K562 (cell line): Measurements from ENCODE around the gene USP17L21. TPM values are rescaled to one million over a fixed set of nuclear protein-coding genes. Genes with fewer than 3 reads are reported as not detected.
"Not testable (repeated sequence)": the region's sequence is repeated elsewhere in the genome, so short reads cannot be mapped to it uniquely, and the experiment has no call there.

ENCODE experiments used
- ATAC-seq: fragments of 200-7000 bp; cut with Tn5 transposase; 3 replicates; pipeline ENCODE4 v1.9.1; 2020; ENCODE audit warnings: moderate library complexity
- BruUV-seq: library from RNA; stranded (reverse); fragments of 400-500 nt; replicated peaks from 2 replicates; lab custom pipeline; 2021; lab: Mats Ljungman, UMichigan
- CTCF ChIA-PET: fragments of 300-600 bp; formaldehyde crosslinking; extraction: SDS; loops from one replicate; lab custom pipeline; 2021; ENCODE audit warnings: low intra/inter-chr PET ratio; lab: Yijun Ruan, JAX
- POLR2A ChIA-PET: fragments of 300-600, 350-650 bp; sonication (Branson Sonifier 250); formaldehyde crosslinking; extraction: SDS; loops from one replicate; lab custom pipeline; 2021; ENCODE audit warnings: antibody characterized with exemption, inconsistent platforms; lab: Yijun Ruan, JAX
- DNase-seq, 4 experiments: peaks; one replicate each; pipeline versions ENCODE4 v3.0.0 to v3.0.0-alpha.2; 2011 to 2018; ENCODE audit warnings: low spot score in 3 of 4, mixed read lengths in 3 of 4; ENCODE audit errors: extremely low read depth in 1 of 4
- FAIRE-seq: peaks from 2 replicates; lab custom pipeline; 2011; peaks lifted over from hg19 to GRCh38; lab: Jason Lieb, UNC
- H2AFZ ChIP-seq: 2 replicates; pipeline ENCODE4 v1.6.0; 2011; ENCODE audit warnings: low read depth, low read length, control low read depth, inconsistent platforms
- H3K27ac ChIP-seq: fragments of 200-600 bp; 3 replicates; pipeline ENCODE4 v1.8.0; 2011; ENCODE audit warnings: low read depth, mild to moderate bottlenecking, control low read depth, inconsistent platforms, low read length, moderate library complexity, mixed read lengths; ENCODE audit errors: extremely low read depth
- H3K27me3 ChIP-seq, 2 experiments: fragments of 300-600 bp in 1 of 2; 2 replicates in 1 of 2; 3 replicates in 1 of 2; pipeline versions ENCODE4 v1.6.0 to v1.8.0; 2011; ENCODE audit warnings: inconsistent platforms in 2 of 2, low read length in 2 of 2, mild to moderate bottlenecking in 1 of 2, mixed read lengths in 1 of 2, moderate library complexity in 1 of 2; ENCODE audit not compliant: control insufficient read depth in 2 of 2, insufficient read depth in 2 of 2
- H3K36me3 ChIP-seq: fragments of 300-600 bp; 3 replicates; pipeline ENCODE4 v1.8.0; 2011; ENCODE audit warnings: mild to moderate bottlenecking, low read length, inconsistent platforms; ENCODE audit not compliant: control insufficient read depth, insufficient read depth
- H3K4me1 ChIP-seq, 2 experiments: fragments of 200-600 bp in 1 of 2; replicated peaks in 1 of 2; 2 replicates in 1 of 2; 3 replicates in 1 of 2; pipeline versions ENCODE4 v1.5.1 to v1.8.0; 2011; ENCODE audit warnings: inconsistent platforms in 2 of 2, low read length in 2 of 2, mild to moderate bottlenecking in 1 of 2, mixed read lengths in 1 of 2, moderate library complexity in 1 of 2; ENCODE audit not compliant: control insufficient read depth in 2 of 2, insufficient read depth in 2 of 2
- H3K4me2 ChIP-seq: 2 replicates; pipeline ENCODE4 v1.6.1; 2011; ENCODE audit warnings: low read length, control low read depth, inconsistent platforms, mixed read lengths; ENCODE audit not compliant: insufficient read depth
- H3K4me3 ChIP-seq: fragments of 200-600 bp; sonication (generic), shearing (Covaris generic); 2 replicates; pipeline ENCODE4 v1.5.1; 2016; ENCODE audit warnings: control low read depth, inconsistent platforms
- H3K79me2 ChIP-seq: fragments of 200-600 bp; 3 replicates; pipeline ENCODE4 v1.8.0; 2011; ENCODE audit warnings: low read length, inconsistent platforms; ENCODE audit not compliant: control insufficient read depth, insufficient read depth
- H3K9ac ChIP-seq, 2 experiments: 2 replicates each; pipeline versions ENCODE4 v1.6.0 to v1.6.1; 2011; ENCODE audit warnings: low read depth in 2 of 2, low read length in 2 of 2, control low read depth in 1 of 2, inconsistent platforms in 1 of 2, mild to moderate bottlenecking in 1 of 2, mixed read lengths in 1 of 2; ENCODE audit not compliant: insufficient read depth in 1 of 2
- H3K9me1 ChIP-seq: one replicate; pipeline ENCODE4 v1.6.0; 2011; ENCODE audit warnings: inconsistent platforms, mild to moderate bottlenecking, low read length, moderate library complexity; ENCODE audit not compliant: control insufficient read depth, insufficient read depth
- H3K9me3 ChIP-seq: replicated peaks from 2 replicates; pipeline ENCODE4 v1.5.1; 2011; ENCODE audit warnings: low read depth, low read length, inconsistent platforms; ENCODE audit not compliant: control insufficient read depth, insufficient read depth
- H4K20me1 ChIP-seq: replicated peaks from 2 replicates; pipeline ENCODE4 v1.6.1; 2011; ENCODE audit warnings: low read length, inconsistent platforms, mixed read lengths; ENCODE audit not compliant: control insufficient read depth, insufficient read depth
- WGBS: fragments of 100-300 bp; shearing (Covaris generic); methylation state at CpG from one replicate; pipeline ENCODE4 v1.1.6; 2016; ENCODE audit warnings: low coverage, mixed read lengths; ENCODE audit not compliant: insufficient coverage; ENCODE audit errors: missing lambda C conversion rate; 5-methylcytosine and 5-hydroxymethylcytosine counted together
- in situ Hi-C: fragments of 300-500 bp; cut with MboI; formaldehyde crosslinking; loops from 4 replicates; pipeline ENCODE4 v1.15.0; 2018; ENCODE audit warnings: inconsistent platforms, mixed read lengths
- intact Hi-C: fragments of 100-400 bp; cut with micrococcal nuclease; formaldehyde crosslinking; loops from 2 replicates; pipeline ENCODE4 v1.14.2; 2022
- polyA plus RNA-seq, 8 experiments: library from polyadenylated mRNA; depleted of rRNA in 4 of 8; stranded (reverse) in 5 of 8; unstranded in 3 of 8; fragments of >200 nt; fragmentation: Nextera tagmentation in 2 of 8; fragmentation: Illumina TruSeq in 1 of 8; extraction: Ambion mirVana in 2 of 8; extraction: Trizol in 1 of 8; gene quantifications; 2 replicates each; pipeline versions ENCODE4 v1.2.1 to v1.2.3, GENCODE V29; 2011 to 2014; ENCODE audit warnings: inconsistent platforms in 1 of 8, missing spikeins in 1 of 8
- total RNA-seq, 7 experiments: library from RNA; depleted of rRNA in 6 of 7; stranded (reverse); fragments of >200 nt in 6 of 7; fragmentation: Illumina TruSeq in 2 of 7; extraction: Trizol in 2 of 7; gene quantifications; 2 replicates each; pipeline versions ENCODE4 v1.2.1 to v1.2.3, GENCODE V29; 2011 to 2021; ENCODE audit warnings: low replicate concordance in 1 of 7

Gene USP17L21
- total and polyA plus RNA-seq, 9 of the 15 experiments (the other 6 are each of a cell fraction or from before 2014, with no cell fraction given), result not detected

DNA sequence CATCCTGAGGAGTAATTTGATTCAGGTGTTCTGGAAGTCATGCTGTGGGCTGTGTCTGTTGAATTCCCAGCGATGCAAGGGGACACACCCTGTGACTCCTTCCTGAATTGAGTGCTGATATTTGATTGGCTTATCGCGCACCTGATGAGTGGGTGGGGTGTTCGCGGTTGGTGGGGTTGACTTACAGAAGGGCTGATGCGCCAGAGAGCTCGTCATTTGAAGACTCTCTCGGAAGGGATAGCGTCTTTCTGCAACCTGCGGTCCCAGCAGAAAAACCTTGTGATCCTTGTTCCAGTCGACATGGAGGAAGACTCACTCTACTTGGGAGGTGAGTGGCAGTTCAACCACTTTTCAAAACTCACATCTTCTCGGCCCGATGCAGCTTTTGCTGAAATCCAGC lies 9.6 kb upstream of the USP17L21 start, which contains the start of gene USP17L19:
Gene USP17L19, plus strand, starts transcription at position 301 of the 400 bp plus-strand sequence. Its CDS starts 0 bp downstream, at position 301.
- in situ Hi-C loops, result loop anchor here (25.0 kb wide), 1 partner anchor 266 kb away; no protein-coding TSS in a partner anchor
- H3K36me3 ChIP-seq, H4K20me1 ChIP-seq, H3K4me2 ChIP-seq, FAIRE-seq, H2AFZ ChIP-seq, POLR2A ChIA-PET, H3K9me1 ChIP-seq, CTCF ChIA-PET, H3K4me1 ChIP-seq, H3K79me2 ChIP-seq, ATAC-seq, H3K9me3 ChIP-seq, BruUV-seq, H3K4me3 ChIP-seq, H3K9ac ChIP-seq, DNase-seq, intact Hi-C loops, H3K27me3 ChIP-seq, H3K27ac ChIP-seq: not testable (repeated sequence)
- no CpG with 5 or more reads among the region's 13 CpGs for WGBS

DNA sequence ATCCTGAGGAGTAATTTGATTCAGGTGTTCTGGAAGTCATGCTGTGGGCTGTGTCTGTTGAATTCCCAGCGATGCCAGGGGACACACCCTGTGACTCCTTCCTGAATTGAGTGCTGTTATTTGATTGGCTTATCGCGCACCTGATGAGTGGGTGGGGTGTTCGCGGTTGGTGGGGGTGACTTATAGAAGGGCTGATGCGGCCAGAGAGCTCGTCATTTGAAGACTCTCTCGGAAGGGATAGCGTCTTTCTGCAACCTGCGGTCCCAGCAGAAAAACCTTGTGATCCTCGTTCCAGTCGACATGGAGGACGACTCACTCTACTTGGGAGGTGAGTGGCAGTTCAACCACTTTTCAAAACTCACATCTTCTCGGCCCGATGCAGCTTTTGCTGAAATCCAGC lies 4.8 kb upstream of the USP17L21 start, which contains the start of gene USP17L20:
Gene USP17L20, plus strand, starts transcription at position 301 of the 400 bp plus-strand sequence. Its CDS starts 0 bp downstream, at position 301.
- H3K27me3 ChIP-seq, H3K9ac ChIP-seq, FAIRE-seq, H2AFZ ChIP-seq, CTCF ChIA-PET, H3K9me1 ChIP-seq, H3K36me3 ChIP-seq, DNase-seq, POLR2A ChIA-PET, BruUV-seq, H3K79me2 ChIP-seq, H3K4me1 ChIP-seq, intact Hi-C loops, ATAC-seq, H3K9me3 ChIP-seq, H4K20me1 ChIP-seq, H3K4me3 ChIP-seq, H3K4me2 ChIP-seq, H3K27ac ChIP-seq: not testable (repeated sequence)
- in situ Hi-C loops, result loop anchor here (25.0 kb wide), 1 partner anchor 271 kb away; no protein-coding TSS in a partner anchor
- no CpG with 5 or more reads among the region's 15 CpGs for WGBS

GRCh38 chr4:9267319-9267718 lies 4.6 kb downstream of the USP17L21 start, which contains the start of gene USP17L22:
USP17L22 (plus strand) TSS chr4:9267619; CDS start chr4:9267619, 0 bp downstream.
- FAIRE-seq, CTCF ChIA-PET, H3K4me2 ChIP-seq, H3K27me3 ChIP-seq, H3K4me1 ChIP-seq, BruUV-seq, intact Hi-C loops, H4K20me1 ChIP-seq, H3K9me1 ChIP-seq, H3K9ac ChIP-seq, H3K4me3 ChIP-seq, ATAC-seq, POLR2A ChIA-PET, H3K27ac ChIP-seq, H3K9me3 ChIP-seq, H2AFZ ChIP-seq, H3K79me2 ChIP-seq, H3K36me3 ChIP-seq, DNase-seq: not testable (repeated sequence)
- in situ Hi-C loops, result loop anchor here (25.0 kb wide), 1 partner anchor 280 kb away; no protein-coding TSS in a partner anchor
- WGBS, result no CpG with 5 or more reads among the region's 15 CpGs

DNA sequence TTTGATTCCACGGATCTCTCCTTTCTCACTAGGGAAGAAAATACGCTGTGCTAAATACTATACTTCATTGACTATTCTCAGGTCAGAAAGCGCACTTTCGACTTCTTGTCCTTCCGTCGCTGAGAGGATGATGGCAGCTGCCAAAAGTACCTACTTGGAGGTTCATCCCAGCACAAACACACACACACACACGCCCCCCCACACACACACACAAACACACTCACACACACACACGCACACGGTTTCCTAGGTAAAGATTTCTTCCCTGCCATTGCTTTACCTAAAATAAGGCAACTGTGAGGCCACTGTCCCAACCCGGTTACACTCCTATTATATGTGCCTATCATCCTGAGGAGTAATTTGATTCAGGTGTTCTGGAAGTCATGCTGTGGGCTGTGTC lies 9.0 kb downstream of the USP17L21 start:
- DNase-seq, CTCF ChIA-PET, H3K79me2 ChIP-seq, H3K4me1 ChIP-seq, H3K4me3 ChIP-seq, FAIRE-seq, H3K27ac ChIP-seq, H3K27me3 ChIP-seq, ATAC-seq, H3K9me1 ChIP-seq, H3K36me3 ChIP-seq, H3K9me3 ChIP-seq, H3K9ac ChIP-seq, H2AFZ ChIP-seq, BruUV-seq, H4K20me1 ChIP-seq, POLR2A ChIA-PET, H3K4me2 ChIP-seq, intact Hi-C loops: not testable (repeated sequence)
- WGBS, result 0% methylated on average over 5 of the region's 10 CpGs
- in situ Hi-C loops, result loop anchor here (25.0 kb wide), 1 partner anchor 284 kb away; no protein-coding TSS in a partner anchor
